ENCODE measurements around the gene VEGFB. TPM values are rescaled to one million over a fixed set of nuclear protein-coding genes. Genes with fewer than 3 reads are reported as not detected.

Gene VEGFB
- total RNA-seq, 4 donors from 2014 or later = 52.9 to 101 (median 75.7) TPM

DNA sequence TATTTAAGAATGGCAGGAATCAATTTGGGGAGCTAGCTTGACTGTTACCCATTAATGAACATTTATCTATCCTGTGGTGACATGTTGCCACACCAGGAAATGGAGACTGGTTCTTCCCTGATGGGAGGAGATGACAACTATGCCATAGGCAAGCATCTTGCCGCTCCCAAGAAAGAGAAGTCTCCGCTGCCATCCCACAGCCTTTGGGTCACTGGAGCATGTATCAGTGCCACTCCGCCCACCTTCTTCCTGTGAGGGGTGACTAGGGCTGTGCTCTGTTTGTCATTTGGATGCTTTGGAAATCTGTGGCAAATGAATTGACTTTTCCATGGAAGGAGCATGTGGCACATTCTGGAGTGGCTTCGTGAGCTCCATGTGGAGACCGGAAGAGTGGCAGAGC lies 42.0 kb upstream of the VEGFB start:
- intact Hi-C loops (cut with DNase I) = no loop called here
- Histone ChIP-seq H3K9me3 (no peaks in the 10 kb centered on the region), H3K27me3 (no peaks in the 10 kb centered on the region), H3K4me3 (replicated peaks in 1 of 3) (no peak overlapping the region), H3K4me1 (peaks cover 5 to 18% of the 10 kb centered on the region in 2 donors), H3K36me3 (peaks cover 48% of the 10 kb centered on the region in 2 donors), H3K27ac (no peak overlapping the region)
- no peak for TF ChIP-seq CTCF (IDR thresholded peaks at IDR 0.05)
- TF ChIP-seq POLR2A (IDR thresholded peaks at IDR 0.05) = no peak
- 88 to 94% methylated on average over 5 of the region's 5 CpGs for WGBS, 2 donors
- DNase-seq = no peak

GRCh38 chr11:64196626-64197025 lies 37.8 kb upstream of the VEGFB start:
- DNase-seq = no peak
- 85 to 89% methylated on average over 9 of the region's 9 CpGs for WGBS, 2 donors
- no peaks in the 10 kb centered on the region for H3K27me3 ChIP-seq
- H3K27ac ChIP-seq = no peak overlapping the region
- no peaks in the 10 kb centered on the region for H3K9me3 ChIP-seq
- no peak overlapping the region for H3K4me3 ChIP-seq (replicated peaks in 1 of 3)
- TF ChIP-seq CTCF (IDR thresholded peaks at IDR 0.05) (no peak), POLR2A (IDR thresholded peaks at IDR 0.05) (no peak)
- no peaks in the 10 kb centered on the region for H3K4me1 ChIP-seq
- intact Hi-C loops (cut with DNase I) = no loop called here
- peaks cover 81 to 83% of the 10 kb centered on the region in 2 donors for H3K36me3 ChIP-seq

DNA sequence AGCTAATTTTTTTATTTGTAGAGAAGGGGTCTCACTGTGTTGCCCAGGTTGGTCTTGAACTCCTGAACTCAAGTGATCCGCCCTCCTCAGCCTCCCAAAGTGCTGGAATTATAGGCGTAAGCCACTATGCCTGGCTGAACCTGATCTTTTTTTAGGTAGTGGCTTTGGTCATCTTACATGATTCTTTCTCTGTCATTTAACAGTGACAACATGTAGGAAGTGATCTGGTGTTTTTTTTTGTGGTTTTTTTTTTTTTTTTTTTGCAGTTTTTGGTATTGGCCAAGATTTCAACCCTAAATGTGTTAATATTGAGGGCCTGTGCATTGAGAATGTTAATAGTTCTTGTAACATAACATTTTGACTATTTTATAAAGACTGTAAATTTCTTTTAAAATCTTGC lies 35.9 kb upstream of the VEGFB start:
- Histone ChIP-seq H3K4me3 (replicated peaks in 1 of 3) (no peak overlapping the region), H3K9me3 (no peaks in the 10 kb centered on the region), H3K27ac (no peak overlapping the region), H3K4me1 (no peaks in the 10 kb centered on the region), H3K36me3 (peaks cover 88 to 94% of the 10 kb centered on the region in 2 donors), H3K27me3 (no peaks in the 10 kb centered on the region)
- DNase-seq = no peak
- no peak for TF ChIP-seq CTCF (IDR thresholded peaks at IDR 0.05)
- WGBS, 2 donors = 98 to 100% methylated on average over 2 of the region's 2 CpGs
- intact Hi-C loops (cut with DNase I) = no loop called here

DNA sequence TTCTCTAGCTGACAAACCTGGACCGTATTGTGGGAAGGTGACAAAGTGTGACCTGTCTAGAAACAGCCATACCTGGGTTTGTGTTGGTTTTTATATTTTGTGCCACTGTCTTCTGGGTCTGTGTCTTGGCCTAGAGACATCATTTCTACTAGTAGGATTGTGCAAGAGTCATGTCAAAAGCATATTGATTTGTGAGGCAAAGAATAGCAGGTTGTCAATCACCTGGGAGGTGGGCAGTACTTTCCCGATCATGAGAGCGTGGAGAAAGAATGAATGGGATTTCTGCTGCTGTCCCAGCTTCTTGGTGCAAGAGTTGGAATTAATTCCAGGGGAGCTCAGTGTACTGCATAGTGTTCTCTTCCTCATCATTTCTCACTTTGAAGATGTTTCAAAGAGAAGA lies 32.8 kb upstream of the VEGFB start:
- no peak overlapping the region for H3K27ac ChIP-seq
- TF ChIP-seq CTCF (IDR thresholded peaks at IDR 0.05) (no peak), POLR2A (IDR thresholded peaks at IDR 0.05) (no peak)
- H3K4me1 ChIP-seq = peaks cover 9 to 13% of the 10 kb centered on the region in 2 donors
- 90 to 94% methylated on average over 3 of the region's 3 CpGs for WGBS, 2 donors
- intact Hi-C loops (cut with DNase I) = no loop called here
- H3K27me3 ChIP-seq = no peaks in the 10 kb centered on the region
- H3K9me3 ChIP-seq = no peaks in the 10 kb centered on the region
- no peak for DNase-seq
- H3K36me3 ChIP-seq = peaks cover 61 to 68% of the 10 kb centered on the region in 2 donors
- H3K4me3 ChIP-seq (replicated peaks in 1 of 3) = no peak overlapping the region

DNA sequence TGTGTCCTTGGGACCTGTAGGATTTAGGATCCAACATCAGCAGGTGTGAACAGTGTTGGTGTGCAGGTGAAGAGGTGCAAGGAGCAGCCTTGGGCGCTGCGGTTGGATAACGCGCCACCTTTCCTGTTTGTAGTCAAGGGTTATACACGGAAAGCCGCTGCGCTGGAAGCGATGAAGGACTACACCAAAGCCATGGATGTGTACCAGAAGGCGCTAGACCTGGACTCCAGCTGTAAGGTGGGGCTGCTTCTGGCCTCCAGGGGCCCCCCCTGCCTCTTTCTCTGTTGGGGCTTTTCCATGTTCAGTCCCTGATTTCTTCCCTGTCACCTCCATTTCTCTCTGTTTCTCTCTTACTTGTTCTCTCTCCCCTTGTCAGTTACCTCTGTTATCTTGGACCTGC lies 31.4 kb upstream of the VEGFB start:
- Histone ChIP-seq H3K27ac (no peak overlapping the region), H3K27me3 (no peaks in the 10 kb centered on the region), H3K4me3 (replicated peaks in 1 of 3) (no peak overlapping the region), H3K36me3 (peaks cover 47 to 53% of the 10 kb centered on the region in 2 donors), H3K4me1 (peaks cover 9 to 20% of the 10 kb centered on the region in 2 donors), H3K9me3 (no peaks in the 10 kb centered on the region)
- intact Hi-C loops (cut with DNase I) = no loop called here
- 97 to 99% methylated on average over 9 of the region's 9 CpGs for WGBS, 2 donors
- DNase-seq = no peak
- no peak for TF ChIP-seq POLR2A (IDR thresholded peaks at IDR 0.05)
- TF ChIP-seq CTCF (IDR thresholded peaks at IDR 0.05) = no peak
